OCI-M1 (cell line): ENCODE results near the gene ADAM15.

Experiments
- DNase-seq: peaks from one replicate; lab custom pipeline; 2025; lab: John Stamatoyannopoulos, UW

ADAM15 gene

GRCh38 chr1:155050560-155051341 is at the start of gene ADAM15:
ADAM15 (plus strand) TSS chr1:155051316; CDS start chr1:155051387, 71 bp downstream.
- peak; percentile 96 for DNase-seq

- DNase-seq: no peak
Measured at GRCh38 chr1:155001425-155001674, 49.8 kb upstream of the ADAM15 start.

- DNase-seq: peak; percentile 99
Measured at GRCh38 chr1:155001675-155002463, 49.2 kb upstream of the ADAM15 start.

GRCh38 chr1:155002464-155003226 is 48.5 kb upstream of the ADAM15 start, which contains the start of gene ZBTB7B:
ZBTB7B (plus strand) TSS chr1:155002802; CDS start chr1:155014661, 11,859 bp downstream.
- DNase-seq: peak; percentile 68

- peak; percentile 68 for DNase-seq
Measured at GRCh38 chr1:155003227-155003765, 47.8 kb upstream of the ADAM15 start.

- peak; percentile 83 for DNase-seq
Measured at GRCh38 chr1:155003766-155004351, 47.3 kb upstream of the ADAM15 start.

GRCh38 chr1:155004352-155005075 is 46.6 kb upstream of the ADAM15 start:
- peak; percentile 66 for DNase-seq

- no peak for DNase-seq
Measured at GRCh38 chr1:155005076-155006011, 45.8 kb upstream of the ADAM15 start.

- DNase-seq: peak; percentile 58
Measured at GRCh38 chr1:155006601-155007101, 44.5 kb upstream of the ADAM15 start.

GRCh38 chr1:155007251-155007828 is 43.8 kb upstream of the ADAM15 start:
- DNase-seq: no peak

GRCh38 chr1:155008015-155008941 is 42.8 kb upstream of the ADAM15 start:
- no peak for DNase-seq

GRCh38 chr1:155009221-155009711 is 41.9 kb upstream of the ADAM15 start:
- DNase-seq: no peak

GRCh38 chr1:155009742-155010141 is 41.4 kb upstream of the ADAM15 start:
- DNase-seq: no peak

GRCh38 chr1:155010211-155010918 is 40.8 kb upstream of the ADAM15 start:
- DNase-seq: peak; percentile 42

- DNase-seq: no peak
Measured at GRCh38 chr1:155011004-155011416, 40.1 kb upstream of the ADAM15 start.

GRCh38 chr1:155011437-155012025 is 39.6 kb upstream of the ADAM15 start:
- DNase-seq: no peak

GRCh38 chr1:155012026-155012546 is 39.0 kb upstream of the ADAM15 start:
- DNase-seq: peak; percentile 80
